KG1 (cell line): ENCODE data around the gene SELENOI.
"Not testable (repeated sequence)": the region's sequence is repeated elsewhere in the genome, so short reads cannot be mapped to it uniquely, and the experiment has no call there.

ENCODE experiments used
- DNase-seq: peaks from one replicate; lab custom pipeline; 2025; lab: John Stamatoyannopoulos, UW

SELENOI gene

GRCh38 chr2:26327291-26328272, 18.4 kb upstream of the SELENOI start:
- DNase-seq, result no peak

GRCh38 chr2:26329083-26329482, 16.9 kb upstream of the SELENOI start:
- not testable (repeated sequence) for DNase-seq

GRCh38 chr2:26330114-26330549, 15.8 kb upstream of the SELENOI start:
- DNase-seq, result peak; percentile 84

GRCh38 chr2:26330604-26331003, 15.3 kb upstream of the SELENOI start:
- DNase-seq, result no peak

GRCh38 chr2:26331321-26331720, 14.6 kb upstream of the SELENOI start:
- not testable (repeated sequence) for DNase-seq

GRCh38 chr2:26333293-26333692, 12.7 kb upstream of the SELENOI start:
- DNase-seq, result no peak

GRCh38 chr2:26335231-26335630, 10.7 kb upstream of the SELENOI start:
- no peak for DNase-seq

- DNase-seq, result no peak
Measured at GRCh38 chr2:26336719-26337118, 9.2 kb upstream of the SELENOI start.

- no peak for DNase-seq
Measured at GRCh38 chr2:26337298-26337697, 8.6 kb upstream of the SELENOI start.

GRCh38 chr2:26340831-26341230, 5.1 kb upstream of the SELENOI start:
- no peak for DNase-seq

GRCh38 chr2:26344581-26345282, 1.2 kb upstream of the SELENOI start:
- no peak for DNase-seq

- no peak for DNase-seq
Measured at GRCh38 chr2:26345283-26345544, 729 bp upstream of the SELENOI start.

- no peak for DNase-seq
Measured at GRCh38 chr2:26346454-26347053, 611 bp downstream of the SELENOI start, which contains the start of gene ADGRF3. ADGRF3 (minus strand) TSS chr2:26346789; CDS start chr2:26346234, 555 bp downstream.

GRCh38 chr2:26347286-26347865, 1.4 kb downstream of the SELENOI start:
- DNase-seq, result no peak

GRCh38 chr2:26349690-26350089, 3.7 kb downstream of the SELENOI start:
- DNase-seq, result no peak

- DNase-seq, result no peak
Measured at GRCh38 chr2:26351375-26352090, 5.6 kb downstream of the SELENOI start.

- no peak for DNase-seq
Measured at GRCh38 chr2:26352892-26353291, 6.9 kb downstream of the SELENOI start.

GRCh38 chr2:26354469-26354868, 8.5 kb downstream of the SELENOI start:
- DNase-seq, result not testable (repeated sequence)

GRCh38 chr2:26355038-26355995, 9.4 kb downstream of the SELENOI start:
- no peak for DNase-seq

- DNase-seq, result no peak
Measured at GRCh38 chr2:26356111-26356510, 10.2 kb downstream of the SELENOI start.
